Measurements from ENCODE around the gene ZBTB7C.

The ZBTB7C gene

GRCh38 chr18:48022021-48022420 lies 387.2 kb downstream of the ZBTB7C start:
- DNase-seq (ENCODE audit: low read depth in 3 of 3), result no peak

- no peak for DNase-seq (ENCODE audit: low read depth in 3 of 3)
Observed at GRCh38 chr18:48021273-48021914, 387.8 kb downstream of the ZBTB7C start.

GRCh38 chr18:48020337-48021250 lies 388.6 kb downstream of the ZBTB7C start:
- no peak for DNase-seq (ENCODE audit: low read depth in 3 of 3)

GRCh38 chr18:48019557-48020325 lies 389.4 kb downstream of the ZBTB7C start:
- DNase-seq (ENCODE audit: low read depth in 3 of 3), result no peak

- DNase-seq (ENCODE audit: low read depth in 3 of 3), result no peak
Observed at GRCh38 chr18:48018851-48019250, 390.3 kb downstream of the ZBTB7C start.

- no peak for DNase-seq (ENCODE audit: low read depth in 3 of 3)
Observed at GRCh38 chr18:48017635-48018034, 391.5 kb downstream of the ZBTB7C start.

- no peak for DNase-seq (ENCODE audit: low read depth in 3 of 3)
Observed at GRCh38 chr18:48013162-48013561, 396.0 kb downstream of the ZBTB7C start.

- DNase-seq (ENCODE audit: low read depth in 3 of 3), result no peak
Observed at GRCh38 chr18:48011926-48012465, 397.2 kb downstream of the ZBTB7C start.

- DNase-seq (ENCODE audit: low read depth in 3 of 3), result no peak
Observed at GRCh38 chr18:48010264-48010663, 398.9 kb downstream of the ZBTB7C start.

GRCh38 chr18:48009116-48009745 lies 400.0 kb downstream of the ZBTB7C start:
- no peak for DNase-seq (ENCODE audit: low read depth in 3 of 3)

GRCh38 chr18:48007955-48008701 lies 401.1 kb downstream of the ZBTB7C start:
- DNase-seq (ENCODE audit: low read depth in 3 of 3), result peak in 2 of 3 experiments; percentile 19 to 41

GRCh38 chr18:48007381-48007780 lies 401.8 kb downstream of the ZBTB7C start:
- DNase-seq (ENCODE audit: low read depth in 3 of 3), result no peak

- no peak for DNase-seq (ENCODE audit: low read depth in 3 of 3)
Observed at GRCh38 chr18:48006415-48007175, 402.6 kb downstream of the ZBTB7C start.

- DNase-seq (ENCODE audit: low read depth in 3 of 3), result no peak
Observed at GRCh38 chr18:48004577-48004976, 404.6 kb downstream of the ZBTB7C start.

- DNase-seq (ENCODE audit: low read depth in 3 of 3), result no peak
Observed at GRCh38 chr18:48003426-48004349, 405.5 kb downstream of the ZBTB7C start.

- DNase-seq (ENCODE audit: low read depth in 3 of 3), result no peak
Observed at GRCh38 chr18:48002933-48003365, 406.2 kb downstream of the ZBTB7C start.

GRCh38 chr18:48000701-48001100 lies 408.5 kb downstream of the ZBTB7C start:
- DNase-seq (ENCODE audit: low read depth in 3 of 3), result no peak

GRCh38 chr18:47999801-48000248 lies 409.4 kb downstream of the ZBTB7C start:
- no peak for DNase-seq (ENCODE audit: low read depth in 3 of 3)

- DNase-seq (ENCODE audit: low read depth in 3 of 3), result peak; percentile 7 to 41 (median 12)
Observed at GRCh38 chr18:47997338-47997780, 411.8 kb downstream of the ZBTB7C start.

Data from stimulated activated CD4-positive, alpha-beta T cell treated with anti-CD3 and anti-CD28 coated beads, TNF-alpha, amount 100 ng/mL, for 24 hours (primary cell).